ENCODE measurements around the gene THSD4. TPM values are rescaled to one million over a fixed set of nuclear protein-coding genes. Genes with fewer than 3 reads are reported as not detected.

The THSD4 gene
- total RNA-seq, 5 donors from 2014 or later (not counting 1 experiment from before 2014, with no cell fraction given) = 0.03 to 0.23 (median 0.18) TPM; not detected in 2

DNA sequence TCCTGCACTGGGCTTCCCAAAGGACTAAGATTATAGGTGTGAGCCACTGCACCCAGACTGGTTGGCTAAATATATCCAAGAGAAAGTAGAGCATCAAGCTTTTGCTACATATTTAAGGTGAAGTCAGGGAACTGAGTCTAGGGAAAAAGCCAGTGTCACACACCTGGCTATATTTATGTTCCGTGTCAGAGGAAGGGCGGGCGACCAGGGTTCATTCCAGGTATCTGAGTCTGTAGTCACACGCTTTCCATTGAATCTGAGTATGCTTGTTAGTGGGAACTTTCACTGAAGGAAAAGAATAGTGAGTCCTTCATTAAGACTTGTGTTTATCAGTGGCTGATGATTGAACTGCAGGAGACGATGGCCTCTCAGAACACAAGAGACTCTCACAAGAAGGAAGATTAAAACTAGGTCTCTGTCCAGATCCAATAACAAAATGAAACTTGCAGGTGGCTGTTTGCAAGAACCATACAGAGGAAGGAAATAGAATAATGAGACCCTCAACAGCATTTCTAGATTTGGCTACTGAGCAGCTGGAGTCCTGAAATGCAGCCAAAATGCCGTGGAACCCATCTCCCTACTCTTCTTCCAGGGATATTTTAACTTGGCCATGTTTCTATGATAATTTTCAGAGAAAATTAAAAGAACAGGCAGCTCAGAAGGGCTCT is 276.3 kb downstream of the THSD4 start:
- peaks cover 0 to 6% (median 4%) of the 10 kb centered on the region in 3 donors for H3K4me1 Mint-ChIP-seq
- H3K27me3 ChIP-seq (replicated peaks in 1 of 2; ENCODE audit: control insufficient read depth in 2 of 2, extremely low read depth in 1 of 2, insufficient read depth in 2 of 2, low read length in 1 of 2) = peaks cover 5 to 16% of the 10 kb centered on the region in 2 experiments
- no peak overlapping the region for H3K4me3 Mint-ChIP-seq
- no peak overlapping the region for H3K4me3 ChIP-seq (ENCODE audit: control insufficient read depth in 1 of 2, extremely low read depth in 1 of 2, low read length in 1 of 2)
- peaks cover 29 to 48% of the 10 kb centered on the region in 2 donors for H3K27me3 Mint-ChIP-seq
- WGBS (ENCODE audit: insufficient coverage) = 97% methylated on average over 4 of the region's 6 CpGs
- H3K36me3 Mint-ChIP-seq = peaks cover 3% of the 10 kb centered on the region
- DNase-seq (no peak), ATAC-seq (replicated peaks in 1 of 4) (no peak)
- H3K27ac Mint-ChIP-seq = no peak overlapping the region
- H3K27ac ChIP-seq (ENCODE audit: low read length) = no peak overlapping the region
- no peaks in the 10 kb centered on the region for H3K36me3 ChIP-seq (ENCODE audit: control insufficient read depth in 2 of 2, extremely low read depth in 1 of 2, insufficient read depth in 1 of 2, low read length in 1 of 2)
- ChIA-PET CTCF (no interaction called here), POLR2A (interaction anchor here in 1 of 2 donors (0.6 kb wide), 1 partner anchor 54 kb away, joined by 3 read pairs; no protein-coding TSS in a partner anchor)
- H3K9me3 Mint-ChIP-seq = peaks cover 0 to 5% (median 0%) of the 10 kb centered on the region in 3 donors
- no peaks in the 10 kb centered on the region for H3K9me3 ChIP-seq
- H3K4me1 ChIP-seq (ENCODE audit: control insufficient read depth in 1 of 2, extremely low read depth in 1 of 2, insufficient read depth in 2 of 2, low read length in 2 of 2) = no peaks in the 10 kb centered on the region

DNA sequence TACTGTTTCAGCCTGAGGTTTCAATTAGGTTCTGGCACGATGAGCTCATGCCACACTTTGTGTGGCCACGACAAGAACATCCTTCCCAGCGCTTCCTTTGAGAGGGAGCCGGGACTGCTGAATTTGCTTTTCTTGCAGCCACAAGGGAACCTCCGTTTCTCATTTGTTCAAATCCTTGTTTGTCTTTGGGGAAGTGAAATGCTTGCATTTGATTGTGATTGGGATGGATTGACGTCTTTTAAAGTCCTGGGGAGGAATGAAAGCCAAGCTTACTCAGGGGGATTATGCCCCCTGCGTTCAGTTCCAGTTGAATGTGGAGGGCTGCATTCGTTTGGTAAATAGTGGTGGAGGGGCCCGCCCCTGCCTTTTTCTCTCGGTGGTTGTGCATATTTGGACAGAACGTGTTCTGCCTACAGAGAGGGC is 277.6 kb downstream of the THSD4 start:
- Mint-ChIP-seq H3K27ac (no peak overlapping the region), H3K4me3 (no peak overlapping the region), H3K4me1 (no peaks in the 10 kb centered on the region), H3K27me3 (peaks cover 31 to 53% of the 10 kb centered on the region in 2 donors), H3K9me3 (peaks cover 0 to 5% (median 0%) of the 10 kb centered on the region in 3 donors), H3K36me3 (peaks cover 3% of the 10 kb centered on the region)
- Histone ChIP-seq H3K4me1 (ENCODE audit: control insufficient read depth in 1 of 2, extremely low read depth in 1 of 2, insufficient read depth in 2 of 2, low read length in 2 of 2) (no peaks in the 10 kb centered on the region), H3K27ac (ENCODE audit: low read length) (no peak overlapping the region), H3K27me3 (replicated peaks in 1 of 2; ENCODE audit: control insufficient read depth in 2 of 2, extremely low read depth in 1 of 2, insufficient read depth in 2 of 2, low read length in 1 of 2) (peaks cover 3 to 16% of the 10 kb centered on the region in 2 experiments), H3K9me3 (no peaks in the 10 kb centered on the region), H3K4me3 (ENCODE audit: control insufficient read depth in 1 of 2, extremely low read depth in 1 of 2, low read length in 1 of 2) (no peak overlapping the region), H3K36me3 (ENCODE audit: control insufficient read depth in 2 of 2, extremely low read depth in 1 of 2, insufficient read depth in 1 of 2, low read length in 1 of 2) (no peaks in the 10 kb centered on the region)
- no peak for ATAC-seq (replicated peaks in 1 of 4)
- CTCF ChIA-PET = no interaction called here
- WGBS (ENCODE audit: insufficient coverage) = 67% methylated on average over 5 of the region's 11 CpGs
- DNase-seq = no peak
- POLR2A ChIA-PET = no interaction called here

GRCh38 chr15:71393383-71393782 is 278.1 kb downstream of the THSD4 start:
- Mint-ChIP-seq H3K27me3 (peaks cover 30 to 54% of the 10 kb centered on the region in 2 donors), H3K4me1 (no peaks in the 10 kb centered on the region), H3K9me3 (peaks cover 0 to 5% (median 0%) of the 10 kb centered on the region in 3 donors), H3K27ac (no peak overlapping the region), H3K36me3 (peaks cover 3% of the 10 kb centered on the region), H3K4me3 (no peak overlapping the region)
- Histone ChIP-seq H3K27me3 (replicated peaks in 1 of 2; ENCODE audit: control insufficient read depth in 2 of 2, extremely low read depth in 1 of 2, insufficient read depth in 2 of 2, low read length in 1 of 2) (peaks cover under 1 to 16% of the 10 kb centered on the region in 2 experiments), H3K4me3 (ENCODE audit: control insufficient read depth in 1 of 2, extremely low read depth in 1 of 2, low read length in 1 of 2) (no peak overlapping the region), H3K4me1 (ENCODE audit: control insufficient read depth in 1 of 2, extremely low read depth in 1 of 2, insufficient read depth in 2 of 2, low read length in 2 of 2) (no peaks in the 10 kb centered on the region), H3K36me3 (ENCODE audit: control insufficient read depth in 2 of 2, extremely low read depth in 1 of 2, insufficient read depth in 1 of 2, low read length in 1 of 2) (no peaks in the 10 kb centered on the region), H3K9me3 (no peaks in the 10 kb centered on the region), H3K27ac (ENCODE audit: low read length) (no peak overlapping the region)
- ChIA-PET POLR2A (no interaction called here), CTCF (no interaction called here)
- DNase-seq = no peak
- 86% methylated on average over 1 of the region's 3 CpGs for WGBS (ENCODE audit: insufficient coverage)
- no peak for ATAC-seq (replicated peaks in 1 of 4)

GRCh38 chr15:71396536-71397125 is 281.4 kb downstream of the THSD4 start:
- POLR2A ChIA-PET = no interaction called here

DNA sequence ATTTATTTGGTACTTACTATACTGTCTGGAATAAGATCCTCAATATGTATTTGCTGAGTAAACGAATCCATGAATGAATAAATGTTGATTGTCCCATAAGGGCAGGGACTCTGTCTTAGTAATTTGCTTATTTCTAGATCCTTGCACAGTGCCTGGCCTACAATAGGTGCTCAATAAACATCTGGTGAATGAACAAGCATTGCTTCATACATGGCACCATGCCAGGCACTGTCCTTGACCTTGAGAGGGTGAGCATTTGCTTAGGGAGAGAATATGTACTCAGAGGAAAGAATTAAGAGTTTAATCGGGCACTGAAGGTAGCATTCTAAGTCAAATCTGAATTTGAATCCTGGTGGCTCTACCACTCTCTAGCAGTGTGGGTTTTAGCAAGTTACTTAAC is 282.1 kb downstream of the THSD4 start:
- ChIA-PET CTCF (interaction anchor here in 1 of 2 donors (1.0 kb wide), 1 partner anchor 11 kb away, joined by 4 read pairs; no protein-coding TSS in a partner anchor), POLR2A (no interaction called here)
- H3K27me3 ChIP-seq (replicated peaks in 1 of 2; ENCODE audit: control insufficient read depth in 2 of 2, extremely low read depth in 1 of 2, insufficient read depth in 2 of 2, low read length in 1 of 2) = peaks cover 0 to 17% of the 10 kb centered on the region in 2 experiments
- ATAC-seq (replicated peaks in 1 of 4) (no peak), DNase-seq (no peak)
- H3K4me3 ChIP-seq (ENCODE audit: control insufficient read depth in 1 of 2, extremely low read depth in 1 of 2, low read length in 1 of 2) = no peak overlapping the region
- H3K36me3 Mint-ChIP-seq = no peaks in the 10 kb centered on the region
- H3K27me3 Mint-ChIP-seq = peaks cover 23 to 42% of the 10 kb centered on the region in 2 donors
- no peak overlapping the region for H3K4me3 Mint-ChIP-seq
- no peaks in the 10 kb centered on the region for H3K9me3 ChIP-seq
- H3K27ac ChIP-seq (ENCODE audit: low read length) = no peak overlapping the region
- no CpG with 5 or more reads among the region's 2 CpGs for WGBS (ENCODE audit: insufficient coverage)
- H3K4me1 ChIP-seq (ENCODE audit: control insufficient read depth in 1 of 2, extremely low read depth in 1 of 2, insufficient read depth in 2 of 2, low read length in 2 of 2) = no peaks in the 10 kb centered on the region
- no peaks in the 10 kb centered on the region for H3K9me3 Mint-ChIP-seq
- no peaks in the 10 kb centered on the region for H3K36me3 ChIP-seq (ENCODE audit: control insufficient read depth in 2 of 2, extremely low read depth in 1 of 2, insufficient read depth in 1 of 2, low read length in 1 of 2)
- no peak overlapping the region for H3K27ac Mint-ChIP-seq
- no peaks in the 10 kb centered on the region for H3K4me1 Mint-ChIP-seq

More at GRCh38 chr15:71396536-71397125, 281.4 kb downstream of the THSD4 start:
- CTCF ChIA-PET = interaction anchor here in 1 of 2 donors (1.0 kb wide), 1 partner anchor 10 kb away, joined by 4 read pairs; no protein-coding TSS in a partner anchor
- Mint-ChIP-seq H3K27ac (no peak overlapping the region), H3K27me3 (peaks cover 23 to 46% of the 10 kb centered on the region in 2 donors), H3K36me3 (no peaks in the 10 kb centered on the region), H3K9me3 (no peaks in the 10 kb centered on the region), H3K4me3 (no peak overlapping the region), H3K4me1 (no peaks in the 10 kb centered on the region)
- H3K4me1 ChIP-seq (ENCODE audit: control insufficient read depth in 1 of 2, extremely low read depth in 1 of 2, insufficient read depth in 2 of 2, low read length in 2 of 2) = no peaks in the 10 kb centered on the region
- H3K4me3 ChIP-seq (ENCODE audit: control insufficient read depth in 1 of 2, extremely low read depth in 1 of 2, low read length in 1 of 2) = no peak overlapping the region
- no peak overlapping the region for H3K27ac ChIP-seq (ENCODE audit: low read length)
- H3K9me3 ChIP-seq = no peaks in the 10 kb centered on the region
- ATAC-seq (replicated peaks in 1 of 4) (no peak), DNase-seq (no peak)
- WGBS (ENCODE audit: insufficient coverage) = 67% methylated on average over 6 of the region's 8 CpGs
- H3K36me3 ChIP-seq (ENCODE audit: control insufficient read depth in 2 of 2, extremely low read depth in 1 of 2, insufficient read depth in 1 of 2, low read length in 1 of 2) = no peaks in the 10 kb centered on the region
- peaks cover 0 to 16% of the 10 kb centered on the region in 2 experiments for H3K27me3 ChIP-seq (replicated peaks in 1 of 2; ENCODE audit: control insufficient read depth in 2 of 2, extremely low read depth in 1 of 2, insufficient read depth in 2 of 2, low read length in 1 of 2)

GRCh38 chr15:71400294-71400693 is 285.0 kb downstream of the THSD4 start:
- Histone ChIP-seq H3K4me1 (ENCODE audit: control insufficient read depth in 1 of 2, extremely low read depth in 1 of 2, insufficient read depth in 2 of 2, low read length in 2 of 2) (no peaks in the 10 kb centered on the region), H3K4me3 (ENCODE audit: control insufficient read depth in 1 of 2, extremely low read depth in 1 of 2, low read length in 1 of 2) (no peak overlapping the region), H3K9me3 (no peaks in the 10 kb centered on the region), H3K27ac (ENCODE audit: low read length) (no peak overlapping the region), H3K36me3 (ENCODE audit: control insufficient read depth in 2 of 2, extremely low read depth in 1 of 2, insufficient read depth in 1 of 2, low read length in 1 of 2) (no peaks in the 10 kb centered on the region), H3K27me3 (replicated peaks in 1 of 2; ENCODE audit: control insufficient read depth in 2 of 2, extremely low read depth in 1 of 2, insufficient read depth in 2 of 2, low read length in 1 of 2) (peaks cover 0 to 11% of the 10 kb centered on the region in 2 experiments)
- DNase-seq (no peak), ATAC-seq (replicated peaks in 1 of 4) (no peak)
- WGBS (ENCODE audit: insufficient coverage) = 84% methylated on average over 3 of the region's 3 CpGs
- no peaks in the 10 kb centered on the region for H3K4me1 Mint-ChIP-seq
- H3K27me3 Mint-ChIP-seq = peaks cover 7 to 23% of the 10 kb centered on the region in 2 donors
- H3K4me3 Mint-ChIP-seq = no peak overlapping the region
- no peaks in the 10 kb centered on the region for H3K36me3 Mint-ChIP-seq
- CTCF ChIA-PET = no interaction called here
- no peak overlapping the region for H3K27ac Mint-ChIP-seq
- POLR2A ChIA-PET = no interaction called here
- no peaks in the 10 kb centered on the region for H3K9me3 Mint-ChIP-seq

Measured in T-cell (primary cell).